ENCODE measurements around the gene TNS3. TPM values are rescaled to one million over a fixed set of nuclear protein-coding genes. Genes with fewer than 3 reads are reported as not detected.

Gene TNS3
- total and polyA plus RNA-seq, 10 of the 15 experiments (the other 5 are each of a cell fraction or from before 2014, with no cell fraction given): 0.27 to 2.7 (median 0.79) TPM

GRCh38 chr7:47453093-47454061 lies 128.5 kb downstream of the TNS3 start:
- H3K4me2 ChIP-seq (ENCODE audit: control insufficient read depth, insufficient read depth): no peak overlapping the region
- no peaks in the 10 kb centered on the region for H3K36me3 ChIP-seq (ENCODE audit: control insufficient read depth in 2 of 2, insufficient read depth in 2 of 2, low read length in 1 of 2)
- no peak for ATAC-seq
- no peaks in the 10 kb centered on the region for H3K4me1 ChIP-seq (ENCODE audit: control insufficient read depth, insufficient read depth, low read length)
- no peak for DNase-seq (ENCODE audit: low read depth, low spot score)
- no peak overlapping the region for H2AFZ ChIP-seq (ENCODE audit: control insufficient read depth, low read depth, low read length)
- in situ Hi-C loops (cut with MboI): no loop called here
- no peak for FAIRE-seq
- WGBS (ENCODE audit: insufficient coverage, insufficient replicate concordance, low lambda C conversion rate, missing lambda C conversion rate): 42% methylated on average over 23 of the region's 23 CpGs
- SMC1A ChIA-PET (ENCODE audit: uncharacterized antibody, unreplicated experiment): no interaction called here
- H4K20me1 ChIP-seq (ENCODE audit: control insufficient read depth, insufficient read depth): no peaks in the 10 kb centered on the region
- H3K79me2 ChIP-seq (ENCODE audit: control insufficient read depth, insufficient read depth, low read length): no peaks in the 10 kb centered on the region
- no peaks in the 10 kb centered on the region for H3K27me3 ChIP-seq (replicated peaks in 1 of 2; ENCODE audit: control insufficient read depth in 2 of 2, insufficient read depth in 2 of 2, low read length in 1 of 2)
- POLR2A ChIA-PET: no interaction called here
- CTCF ChIA-PET: no interaction called here
- no peak for TF ChIP-seq MEF2B (IDR thresholded peaks at IDR 0.05; ENCODE audit: partially characterized antibody, poor library complexity, severe bottlenecking)
- no peak for TF ChIP-seq BMI1 (IDR thresholded peaks at IDR 0.05; ENCODE audit: borderline replicate concordance)
- no peak for TF ChIP-seq TAF1 (IDR thresholded peaks at IDR 0.05; ENCODE audit: borderline replicate concordance, low read depth, low read length)
- TF ChIP-seq PAX5 (IDR thresholded peaks at IDR 0.05; ENCODE audit: borderline replicate concordance, low read depth, low read length): no peak
- TF ChIP-seq, protein P1, sequence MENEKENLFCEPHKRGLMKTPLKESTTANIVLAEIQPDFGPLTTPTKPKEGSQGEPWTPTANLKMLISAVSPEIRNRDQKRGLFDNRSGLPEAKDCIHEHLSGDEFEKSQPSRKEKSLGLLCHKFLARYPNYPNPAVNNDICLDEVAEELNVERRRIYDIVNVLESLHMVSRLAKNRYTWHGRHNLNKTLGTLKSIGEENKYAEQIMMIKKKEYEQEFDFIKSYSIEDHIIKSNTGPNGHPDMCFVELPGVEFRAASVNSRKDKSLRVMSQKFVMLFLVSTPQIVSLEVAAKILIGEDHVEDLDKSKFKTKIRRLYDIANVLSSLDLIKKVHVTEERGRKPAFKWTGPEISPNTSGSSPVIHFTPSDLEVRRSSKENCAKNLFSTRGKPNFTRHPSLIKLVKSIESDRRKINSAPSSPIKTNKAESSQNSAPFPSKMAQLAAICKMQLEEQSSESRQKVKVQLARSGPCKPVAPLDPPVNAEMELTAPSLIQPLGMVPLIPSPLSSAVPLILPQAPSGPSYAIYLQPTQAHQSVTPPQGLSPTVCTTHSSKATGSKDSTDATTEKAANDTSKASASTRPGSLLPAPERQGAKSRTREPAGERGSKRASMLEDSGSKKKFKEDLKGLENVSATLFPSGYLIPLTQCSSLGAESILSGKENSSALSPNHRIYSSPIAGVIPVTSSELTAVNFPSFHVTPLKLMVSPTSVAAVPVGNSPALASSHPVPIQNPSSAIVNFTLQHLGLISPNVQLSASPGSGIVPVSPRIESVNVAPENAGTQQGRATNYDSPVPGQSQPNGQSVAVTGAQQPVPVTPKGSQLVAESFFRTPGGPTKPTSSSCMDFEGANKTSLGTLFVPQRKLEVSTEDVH (IDR thresholded peaks at IDR 0.05; ENCODE audit: low read depth, partially characterized antibody): no peak
- TF ChIP-seq SREBF2 (IDR thresholded peaks at IDR 0.05; ENCODE audit: low read length): no peak
- no peak for TF ChIP-seq CBX3 (IDR thresholded peaks at IDR 0.05; ENCODE audit: borderline replicate concordance, low read depth)
- no peak for TF ChIP-seq ZNF217 (IDR thresholded peaks at IDR 0.05)
- TF ChIP-seq ATF7 (IDR thresholded peaks at IDR 0.05; ENCODE audit: low read depth): no peak
- H3K9me3 ChIP-seq (replicated peaks; ENCODE audit: control insufficient read depth, insufficient read depth, low read length): no peaks in the 10 kb centered on the region
- H3K27ac ChIP-seq (ENCODE audit: control insufficient read depth, insufficient read depth): no peak overlapping the region
- intact Hi-C loops (cut with micrococcal nuclease; ENCODE audit: unreplicated experiment): no loop called here
- no TSS peak for BruUV-seq (replicated peaks)
- RAD21 ChIA-PET (ENCODE audit: unreplicated experiment): no interaction called here
- H3K9ac ChIP-seq (ENCODE audit: control insufficient read depth, insufficient read depth, low read length): no peak overlapping the region
- H3K4me3 ChIP-seq: no peak overlapping the region

All from GM12878 (cell line).